GM23248 (cell line): ENCODE data around the gene RAPSN.

Experiments used
- EZH2 ChIP-seq: fragments of 200-600 bp; sonication (generic); IDR thresholded peaks from 2 replicates; pipeline ENCODE4 v1.6.1; 2018; ENCODE audit warnings: antibody characterized with exemption, mild to moderate bottlenecking; ENCODE audit not compliant: insufficient read depth, poor library complexity, severe bottlenecking
- EZH2phosphoT487 ChIP-seq: fragments of 200-600 bp; sonication (generic); IDR thresholded peaks from 2 replicates; pipeline ENCODE4 v1.6.1; 2018; ENCODE audit warnings: antibody characterized with exemption, moderate library complexity, mild to moderate bottlenecking, low read depth; ENCODE audit not compliant: insufficient read depth

DNA sequence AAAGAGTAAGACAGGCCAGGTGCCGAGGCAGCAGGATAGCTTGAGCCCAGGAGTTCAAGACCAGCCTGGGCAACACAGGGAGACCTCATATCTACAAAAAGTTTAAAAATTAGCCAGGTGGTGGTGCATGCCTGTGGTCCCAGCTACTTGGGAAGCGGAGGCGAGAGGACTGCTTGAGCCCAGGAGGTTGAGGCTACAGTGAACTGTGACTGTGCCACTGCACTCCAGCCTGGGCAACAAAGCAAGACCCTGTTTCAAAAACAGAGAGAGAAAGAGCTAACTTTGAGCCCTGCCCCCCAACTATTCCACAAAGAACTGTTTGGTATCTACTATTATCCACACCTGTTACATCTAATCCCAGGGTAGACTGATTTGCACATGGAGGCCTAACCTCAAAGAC is 49.2 kb upstream of the RAPSN start:
- TF ChIP-seq EZH2 (no peak), EZH2phosphoT487 (no peak)
